Mesothelial cell of epicardium (in vitro differentiated cells): ENCODE measurements around the gene MAL. TPM values are rescaled to one million over a fixed set of nuclear protein-coding genes. Genes with fewer than 3 reads are reported as not detected.

Experiments used
- DNase-seq, 2 experiments: peaks; one replicate each; pipeline ENCODE4 v3.0.0; 2021; ENCODE audit warnings: low spot score in 2 of 2; ENCODE audit not compliant: unreplicated experiment in 2 of 2
- H3K27ac Mint-ChIP-seq: 2 replicates; pipeline ENCODE4 v1.8.0; 2021; ENCODE audit warnings: mixed read lengths
- H3K27me3 Mint-ChIP-seq: 2 replicates; pipeline ENCODE4 v1.8.0; 2021; ENCODE audit warnings: low read depth, mixed read lengths
- H3K36me3 Mint-ChIP-seq: 2 replicates; pipeline ENCODE4 v1.8.0; 2021; ENCODE audit warnings: mixed read lengths
- H3K4me1 Mint-ChIP-seq: 2 replicates; pipeline ENCODE4 v1.8.0; 2021; ENCODE audit warnings: mixed read lengths
- H3K4me3 Mint-ChIP-seq: 2 replicates; pipeline ENCODE4 v1.8.0; 2021; ENCODE audit warnings: mild to moderate bottlenecking, moderate library complexity, mixed read lengths
- H3K9me3 Mint-ChIP-seq: 2 replicates; pipeline ENCODE4 v1.8.0; 2021; ENCODE audit warnings: mixed read lengths
- total RNA-seq: library from RNA; stranded (reverse); gene quantifications from 3 replicates; pipeline ENCODE4 v1.2.1, GENCODE V29; 2021
- TF ChIP-seq, protein P1 (sequence below): fragments of 200-600 bp; sonication (generic); IDR thresholded peaks from one replicate; pipeline ENCODE4 v1.5.0; 2021; ENCODE audit warnings: antibody characterized with exemption; ENCODE audit not compliant: unreplicated experiment

MAL gene
- total RNA-seq, 1 donor from 2014 or later: not detected

DNA sequence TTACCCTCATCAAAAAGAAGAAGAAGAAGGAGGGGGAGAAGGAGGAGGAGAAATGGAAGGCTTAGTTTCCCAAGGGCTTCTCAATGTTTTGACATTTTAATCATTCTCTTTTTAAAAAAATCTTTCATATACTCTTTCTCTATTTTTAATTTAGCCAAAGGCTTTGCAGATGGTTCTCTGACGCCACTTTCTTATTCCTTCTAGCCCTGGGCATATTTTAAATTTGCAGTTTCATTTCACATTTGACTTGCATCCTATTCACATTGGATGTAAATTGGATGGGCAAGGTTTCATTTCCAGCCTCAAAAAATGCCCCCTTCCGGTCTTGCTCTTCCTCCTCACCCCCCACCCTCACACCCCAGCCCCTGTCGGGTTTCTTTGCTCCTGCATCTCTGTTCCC lies 29.8 kb downstream of the MAL start:
- no peak overlapping the region for H3K27ac Mint-ChIP-seq
- H3K4me3 Mint-ChIP-seq: no peak overlapping the region
- no peaks in the 10 kb centered on the region for H3K36me3 Mint-ChIP-seq
- H3K9me3 Mint-ChIP-seq: no peaks in the 10 kb centered on the region
- peaks cover 49% of the 10 kb centered on the region for H3K27me3 Mint-ChIP-seq
- no peak for DNase-seq
- no peaks in the 10 kb centered on the region for H3K4me1 Mint-ChIP-seq
- TF ChIP-seq, protein P1, sequence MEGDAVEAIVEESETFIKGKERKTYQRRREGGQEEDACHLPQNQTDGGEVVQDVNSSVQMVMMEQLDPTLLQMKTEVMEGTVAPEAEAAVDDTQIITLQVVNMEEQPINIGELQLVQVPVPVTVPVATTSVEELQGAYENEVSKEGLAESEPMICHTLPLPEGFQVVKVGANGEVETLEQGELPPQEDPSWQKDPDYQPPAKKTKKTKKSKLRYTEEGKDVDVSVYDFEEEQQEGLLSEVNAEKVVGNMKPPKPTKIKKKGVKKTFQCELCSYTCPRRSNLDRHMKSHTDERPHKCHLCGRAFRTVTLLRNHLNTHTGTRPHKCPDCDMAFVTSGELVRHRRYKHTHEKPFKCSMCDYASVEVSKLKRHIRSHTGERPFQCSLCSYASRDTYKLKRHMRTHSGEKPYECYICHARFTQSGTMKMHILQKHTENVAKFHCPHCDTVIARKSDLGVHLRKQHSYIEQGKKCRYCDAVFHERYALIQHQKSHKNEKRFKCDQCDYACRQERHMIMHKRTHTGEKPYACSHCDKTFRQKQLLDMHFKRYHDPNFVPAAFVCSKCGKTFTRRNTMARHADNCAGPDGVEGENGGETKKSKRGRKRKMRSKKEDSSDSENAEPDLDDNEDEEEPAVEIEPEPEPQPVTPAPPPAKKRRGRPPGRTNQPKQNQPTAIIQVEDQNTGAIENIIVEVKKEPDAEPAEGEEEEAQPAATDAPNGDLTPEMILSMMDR: no peak

DNA sequence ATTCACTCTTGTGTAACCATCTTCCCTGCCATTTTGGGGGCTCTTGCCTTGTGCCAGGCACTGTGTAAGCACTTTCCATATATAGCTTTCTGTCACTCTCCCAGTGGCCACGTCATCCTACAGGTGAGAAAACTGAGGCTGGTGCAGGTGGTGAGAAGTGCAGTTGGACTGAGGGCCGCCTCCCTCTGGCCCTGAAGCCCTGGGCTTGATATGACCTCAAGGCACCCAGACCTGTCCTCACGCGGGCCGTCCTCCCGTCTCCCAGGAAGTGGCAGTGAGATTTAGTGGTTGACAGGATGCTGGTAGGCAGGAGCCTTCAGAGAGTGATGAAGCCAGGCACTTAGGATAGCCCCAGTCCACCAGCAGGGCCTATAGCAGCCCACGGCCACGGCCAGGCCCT lies 30.5 kb downstream of the MAL start:
- no peaks in the 10 kb centered on the region for H3K36me3 Mint-ChIP-seq
- H3K4me3 Mint-ChIP-seq: no peak overlapping the region
- no peak overlapping the region for H3K27ac Mint-ChIP-seq
- no peaks in the 10 kb centered on the region for H3K4me1 Mint-ChIP-seq
- H3K27me3 Mint-ChIP-seq: peaks cover 46% of the 10 kb centered on the region
- no peak for DNase-seq
- TF ChIP-seq, protein P1: no peak
- no peaks in the 10 kb centered on the region for H3K9me3 Mint-ChIP-seq

DNA sequence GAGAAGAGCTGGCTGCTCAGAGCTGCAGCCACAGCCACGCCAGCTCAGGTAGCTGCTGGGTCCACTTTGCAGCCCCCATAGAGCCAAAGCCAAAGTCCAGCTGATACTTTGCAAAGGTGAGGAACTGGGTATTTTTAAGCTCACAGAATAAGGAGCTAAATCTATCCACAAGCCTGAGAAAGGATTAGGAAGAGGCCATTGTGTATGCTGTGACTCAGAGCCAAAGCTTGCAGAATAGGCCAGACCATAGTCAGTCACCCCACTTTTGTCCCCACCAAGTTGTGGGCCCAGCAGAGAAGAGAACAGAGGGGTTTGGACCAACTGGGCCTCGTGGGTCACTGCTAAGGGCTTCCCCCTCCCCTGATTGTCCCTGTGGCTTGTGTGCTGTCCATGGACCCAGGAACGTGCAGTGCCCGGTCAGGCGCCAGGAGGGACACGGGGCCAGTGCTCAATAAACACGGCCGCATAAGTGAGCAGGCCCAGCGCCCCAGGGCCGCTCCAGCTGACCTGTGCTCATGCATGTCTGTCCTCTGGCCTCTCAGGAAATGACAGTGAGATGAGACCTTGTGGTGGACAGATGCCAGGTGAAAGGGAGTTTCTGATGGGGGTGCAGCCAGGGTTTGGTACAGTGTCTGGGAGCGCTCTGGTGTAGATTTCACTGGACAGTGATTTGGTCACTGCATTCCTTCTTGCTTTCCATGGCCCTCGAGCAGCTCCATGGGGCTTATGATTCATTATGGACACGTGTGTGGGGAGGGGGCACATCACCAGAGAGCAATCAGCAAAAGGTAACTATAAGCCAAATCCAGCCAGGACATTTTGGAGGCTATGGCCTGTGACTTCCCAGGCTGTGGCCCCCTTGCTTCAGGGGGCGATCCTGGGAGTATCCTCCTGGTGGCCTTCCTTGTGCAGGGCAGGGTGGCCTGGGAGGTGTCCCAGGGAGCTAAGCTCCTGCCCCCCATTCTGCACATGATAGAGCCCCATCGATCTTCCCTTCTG lies 31.3 kb downstream of the MAL start:
- TF ChIP-seq, protein P1: no peak
- no peaks in the 10 kb centered on the region for H3K9me3 Mint-ChIP-seq
- no peaks in the 10 kb centered on the region for H3K36me3 Mint-ChIP-seq
- H3K4me1 Mint-ChIP-seq: no peaks in the 10 kb centered on the region
- no peak overlapping the region for H3K4me3 Mint-ChIP-seq
- no peak overlapping the region for H3K27ac Mint-ChIP-seq
- no peak for DNase-seq
- peaks cover 38% of the 10 kb centered on the region for H3K27me3 Mint-ChIP-seq

DNA sequence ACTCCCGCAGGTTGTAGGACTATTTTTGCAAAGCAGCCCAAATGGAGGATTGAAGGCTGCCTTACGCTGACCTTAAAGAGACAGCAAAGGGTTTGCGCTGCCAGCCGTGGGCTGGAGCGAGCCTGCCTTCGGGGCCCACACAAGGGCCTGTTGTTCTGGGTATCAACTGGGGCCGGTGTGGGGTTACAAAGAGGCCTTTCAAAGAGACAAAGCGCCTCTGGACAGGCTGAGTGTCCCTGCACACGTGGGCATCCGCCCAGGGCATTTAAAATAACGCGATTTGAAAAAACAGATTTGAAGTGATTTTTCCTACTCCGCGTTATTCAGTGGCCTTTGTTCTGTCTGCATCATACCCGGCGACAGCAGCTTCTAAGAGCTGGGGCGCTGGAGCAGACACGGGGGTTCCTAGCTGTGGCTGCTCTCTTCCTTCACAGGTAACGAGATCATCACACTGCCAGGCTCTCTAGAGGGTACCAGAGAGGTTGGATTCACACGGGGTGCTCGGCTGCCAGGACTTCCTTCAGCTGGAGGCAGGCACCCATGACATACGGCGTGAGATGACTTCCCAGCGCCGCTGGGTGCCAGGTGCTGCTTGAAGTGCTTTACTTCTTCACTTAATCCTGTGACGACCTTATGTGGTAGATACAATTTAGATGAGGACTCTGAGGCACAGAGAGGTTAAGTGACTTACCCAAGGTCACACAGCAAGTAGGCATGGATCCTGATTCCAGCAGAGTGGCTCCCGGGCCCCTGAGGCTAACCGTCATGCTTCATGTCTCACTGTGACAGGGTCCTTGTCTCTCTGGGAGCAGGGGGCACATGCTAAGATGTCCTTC lies 32.2 kb downstream of the MAL start:
- H3K4me3 Mint-ChIP-seq: no peak overlapping the region
- H3K4me1 Mint-ChIP-seq: no peaks in the 10 kb centered on the region
- peaks cover 37% of the 10 kb centered on the region for H3K27me3 Mint-ChIP-seq
- no peaks in the 10 kb centered on the region for H3K9me3 Mint-ChIP-seq
- no peak overlapping the region for H3K27ac Mint-ChIP-seq
- no peak for DNase-seq
- no peaks in the 10 kb centered on the region for H3K36me3 Mint-ChIP-seq
- TF ChIP-seq, protein P1: no peak

DNA sequence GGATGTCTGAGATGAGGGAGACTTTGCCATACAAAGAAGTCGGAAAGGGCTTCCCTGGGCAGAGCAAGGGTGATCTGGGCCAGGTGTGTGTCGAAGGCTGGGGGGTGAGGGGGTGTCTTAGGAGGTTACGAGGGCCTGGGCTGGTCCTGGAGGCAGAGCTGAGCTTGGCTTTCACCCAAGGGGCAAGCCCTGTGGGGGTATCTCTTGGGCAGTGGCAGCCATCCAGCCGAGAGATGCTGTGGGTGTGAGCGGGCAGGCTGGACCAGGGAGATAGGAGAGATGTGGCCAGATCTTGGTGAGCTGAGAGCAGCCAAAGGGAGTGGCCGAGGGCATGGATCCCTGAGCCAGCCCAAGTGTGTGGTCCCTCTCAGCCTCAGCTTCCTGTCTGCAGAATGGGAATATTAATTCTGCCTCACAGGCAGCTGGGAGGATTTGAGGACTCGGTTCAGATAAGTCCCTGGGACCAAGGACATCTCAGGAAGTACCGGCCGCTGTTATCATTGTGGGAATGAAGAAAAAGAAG lies 33.0 kb downstream of the MAL start:
- no peaks in the 10 kb centered on the region for H3K9me3 Mint-ChIP-seq
- H3K27me3 Mint-ChIP-seq: peaks cover 36% of the 10 kb centered on the region
- H3K36me3 Mint-ChIP-seq: no peaks in the 10 kb centered on the region
- no peak overlapping the region for H3K27ac Mint-ChIP-seq
- DNase-seq: no peak
- no peak overlapping the region for H3K4me3 Mint-ChIP-seq
- TF ChIP-seq, protein P1: no peak
- H3K4me1 Mint-ChIP-seq: no peaks in the 10 kb centered on the region
